HCT116 (cell line): ENCODE data around the gene SPTB. TPM values are rescaled to one million over a fixed set of nuclear protein-coding genes. Genes with fewer than 3 reads are reported as not detected.

ENCODE experiments used
- ATAC-seq: fragments of 200-7000 bp; cut with Tn5 transposase; 2 replicates; pipeline ENCODE4 v1.9.1; 2020; ENCODE audit warnings: mild to moderate bottlenecking, moderate library complexity
- BruUV-seq: library from RNA; stranded (reverse); fragments of 400-500 nt; replicated peaks from 2 replicates; lab custom pipeline; 2021; lab: Mats Ljungman, UMichigan
- CTCF ChIA-PET: fragments of 300-600 bp; sonication (Branson Sonifier 250); formaldehyde crosslinking; loops from one replicate; lab custom pipeline; 2021; ENCODE audit warnings: antibody characterized with exemption; lab: Charles Lee
- POLR2A ChIA-PET: fragments of 300-600, 350-600 bp; sonication (Branson Sonifier 250); formaldehyde crosslinking; loops from one replicate; lab custom pipeline; 2021; ENCODE audit warnings: antibody characterized with exemption; lab: Charles Lee
- RAD21 ChIA-PET, 2 experiments: fragments of 300-600 bp; sonication (Branson Sonifier 250); formaldehyde crosslinking; loops; one replicate each; lab custom pipeline; 2023; ENCODE audit warnings: low total read pairs in 2 of 2; ENCODE audit not compliant: uncharacterized antibody in 2 of 2, unreplicated experiment in 2 of 2, low non-redundant PET in 1 of 2; lab: Charles Lee
- DNase-seq: peaks from one replicate; pipeline ENCODE4 v3.0.0-alpha.2; 2010; ENCODE audit warnings: low read depth, low spot score
- H2AFZ ChIP-seq: fragments of 200-600 bp; shearing (Covaris generic), sonication (generic); 2 replicates; pipeline ENCODE4 v1.6.1; 2017; ENCODE audit warnings: low read depth, mixed run types, mixed read lengths, antibody characterized with exemption, low read length; ENCODE audit not compliant: poor library complexity, severe bottlenecking
- H3K27ac ChIP-seq: 2 replicates; pipeline ENCODE4 v1.5.1; 2012; ENCODE audit warnings: low read depth, low read length
- H3K27me3 ChIP-seq: fragments of 200-600 bp; sonication (generic); 2 replicates; pipeline ENCODE4 v1.6.1; 2016; ENCODE audit warnings: mixed run types, low read length, mixed read lengths; ENCODE audit not compliant: insufficient read depth
- H3K36me3 ChIP-seq, 2 experiments: fragments of 200-500 bp in 1 of 2; fragments of 200-600 bp in 1 of 2; sonication (Bioruptor generic) in 1 of 2; sonication (generic) in 1 of 2; 2 replicates each; pipeline versions ENCODE4 v1.5.1 to v1.6.1; 2014 to 2016; ENCODE audit warnings: low read length in 2 of 2, inconsistent platforms in 1 of 2, mixed read lengths in 1 of 2, mixed run types in 1 of 2; ENCODE audit not compliant: insufficient read depth in 2 of 2, control insufficient read depth in 1 of 2
- H3K4me1 ChIP-seq, 2 experiments: fragments of 200-600 bp in 1 of 2; sonication (generic) in 1 of 2; 2 replicates each; pipeline versions ENCODE4 v1.5.1 to v1.6.1; 2012 to 2017; ENCODE audit warnings: low read length in 2 of 2, inconsistent platforms in 1 of 2, mild to moderate bottlenecking in 1 of 2, mixed read lengths in 1 of 2, mixed run types in 1 of 2, moderate library complexity in 1 of 2; ENCODE audit not compliant: insufficient read depth in 2 of 2, control insufficient read depth in 1 of 2
- H3K4me2 ChIP-seq: fragments of 200-600 bp; sonication (generic); 2 replicates; pipeline ENCODE4 v1.6.1; 2017; ENCODE audit warnings: mixed run types, low read length, mixed read lengths
- H3K4me3 ChIP-seq, 2 experiments: fragments of 200-600 bp in 1 of 2; sonication (generic) in 1 of 2; replicated peaks in 1 of 2; 2 replicates each; pipeline ENCODE4 v1.5.1; 2011 to 2016; ENCODE audit warnings: low read length in 2 of 2, control low read depth in 1 of 2, low read depth in 1 of 2, mild to moderate bottlenecking in 1 of 2, mixed read lengths in 1 of 2, mixed run types in 1 of 2
- H3K79me2 ChIP-seq: fragments of 200-600 bp; sonication (generic); 2 replicates; pipeline ENCODE4 v1.6.1; 2017; ENCODE audit warnings: mild to moderate bottlenecking, mixed run types, low read length, moderate library complexity, mixed read lengths; ENCODE audit not compliant: insufficient read depth
- H3K9ac ChIP-seq: fragments of 200-600 bp; sonication (generic); 2 replicates; pipeline ENCODE4 v1.6.1; 2016; ENCODE audit warnings: low read length, mixed read lengths
- H3K9me2 ChIP-seq: fragments of 200-600 bp; sonication (generic), shearing (Covaris generic); 2 replicates; pipeline ENCODE4 v1.6.1; 2017; ENCODE audit warnings: mixed run types, mild to moderate bottlenecking, moderate library complexity; ENCODE audit not compliant: insufficient read depth
- H3K9me3 ChIP-seq, 2 experiments: fragments of 200-500 bp in 1 of 2; fragments of 200-600 bp in 1 of 2; sonication (Bioruptor generic) in 1 of 2; sonication (generic) in 1 of 2; 2 replicates each; pipeline ENCODE4 v1.6.1; 2014 to 2017; ENCODE audit warnings: low read length in 2 of 2, mixed read lengths in 2 of 2, inconsistent platforms in 1 of 2, low read depth in 1 of 2, mild to moderate bottlenecking in 1 of 2, mixed run types in 1 of 2, moderate library complexity in 1 of 2; ENCODE audit not compliant: control insufficient read depth in 1 of 2, insufficient read depth in 1 of 2
- H4K20me1 ChIP-seq: fragments of 200-600 bp; sonication (generic), shearing (Covaris generic); 2 replicates; pipeline ENCODE4 v1.6.1; 2017; ENCODE audit warnings: mixed run types, mild to moderate bottlenecking, moderate library complexity; ENCODE audit not compliant: insufficient read depth
- CEBPB ChIP-seq: IDR thresholded peaks from 2 replicates; pipeline ENCODE4 v1.6.1; 2012; ENCODE audit warnings: low read depth
- EGR1 ChIP-seq: IDR thresholded peaks from 2 replicates; pipeline ENCODE4 v1.6.1; 2012; ENCODE audit warnings: low read depth
- ELF1 ChIP-seq: IDR thresholded peaks from 2 replicates; pipeline ENCODE4 v1.6.1; 2012; ENCODE audit warnings: low read depth, borderline replicate concordance
- FOSL1 ChIP-seq: IDR thresholded peaks from 2 replicates; pipeline ENCODE4 v1.6.1; 2012; ENCODE audit warnings: low read depth
- JUND ChIP-seq: IDR thresholded peaks from 2 replicates; pipeline ENCODE4 v1.6.1; 2012
- POLR2A ChIP-seq: IDR thresholded peaks from 2 replicates; pipeline ENCODE4 v1.7.0; 2011; ENCODE audit warnings: borderline replicate concordance; ENCODE audit not compliant: insufficient read depth, insufficient read length; ENCODE audit errors: extremely low read depth
- SRF ChIP-seq: IDR thresholded peaks from 2 replicates; pipeline ENCODE4 v1.6.1; 2012; ENCODE audit warnings: low read depth
- TCF7L2 ChIP-seq: IDR thresholded peaks from 2 replicates; pipeline ENCODE4 v1.7.0; 2011; ENCODE audit warnings: borderline replicate concordance, inconsistent platforms; ENCODE audit not compliant: insufficient read depth, insufficient read length; ENCODE audit errors: extremely low read depth
- YY1 ChIP-seq: IDR thresholded peaks from 2 replicates; pipeline ENCODE4 v1.6.1; 2011; ENCODE audit warnings: low read length, low read depth, moderate library complexity, mild to moderate bottlenecking; ENCODE audit not compliant: insufficient replicate concordance; ENCODE audit errors: extremely low read depth
- ZFX ChIP-seq: fragments of 450-650 bp; IDR thresholded peaks from 2 replicates; pipeline ENCODE4 v1.6.1; 2017
- ZNF274 ChIP-seq: fragments of 200-500 bp; sonication (Bioruptor generic); IDR thresholded peaks from 2 replicates; pipeline ENCODE4 v1.6.1; 2014; ENCODE audit warnings: mild to moderate bottlenecking, low read depth, low read length, inconsistent platforms
- intact Hi-C: fragments of 100-400 bp; cut with micrococcal nuclease; formaldehyde crosslinking; loops from 2 replicates; pipeline ENCODE4 v1.10.0; 2022
- total RNA-seq: library from RNA; stranded (reverse); gene quantifications from one replicate; pipeline ENCODE4 v1.2.1, GENCODE V29; 2021; ENCODE audit not compliant: unreplicated experiment
- TF ChIP-seq, protein P1 (sequence below): IDR thresholded peaks from 2 replicates; pipeline ENCODE4 v1.6.1; 2011; ENCODE audit warnings: mild to moderate bottlenecking, low read length, moderate library complexity; ENCODE audit not compliant: insufficient replicate concordance; ENCODE audit errors: extremely low read depth
- TF ChIP-seq, protein P2 (sequence below): IDR thresholded peaks from 2 replicates; pipeline ENCODE4 v1.6.1; 2012; ENCODE audit warnings: low read depth
- TF ChIP-seq, protein P3 (sequence below), 3 experiments: fragments of 200-600 bp in 1 of 3; sonication (generic) in 1 of 3; IDR thresholded peaks in 2 of 3; conservative IDR thresholded peaks in 1 of 3; 2 replicates each; pipeline ENCODE4 v1.5.1; 2012 to 2017; ENCODE audit warnings: low read depth in 2 of 3, low read length in 2 of 3, antibody characterized with exemption in 1 of 3, borderline replicate concordance in 1 of 3, control low read depth in 1 of 3, mild to moderate bottlenecking in 1 of 3, mixed read lengths in 1 of 3, mixed run types in 1 of 3, moderate library complexity in 1 of 3; ENCODE audit not compliant: insufficient read depth in 1 of 3
- TF ChIP-seq, protein P4 (sequence below): IDR thresholded peaks from 2 replicates; pipeline ENCODE4 v1.6.1; 2012

Gene SPTB
- total RNA-seq, 1 experiment from 2014 or later, result 4.2 TPM

DNA sequence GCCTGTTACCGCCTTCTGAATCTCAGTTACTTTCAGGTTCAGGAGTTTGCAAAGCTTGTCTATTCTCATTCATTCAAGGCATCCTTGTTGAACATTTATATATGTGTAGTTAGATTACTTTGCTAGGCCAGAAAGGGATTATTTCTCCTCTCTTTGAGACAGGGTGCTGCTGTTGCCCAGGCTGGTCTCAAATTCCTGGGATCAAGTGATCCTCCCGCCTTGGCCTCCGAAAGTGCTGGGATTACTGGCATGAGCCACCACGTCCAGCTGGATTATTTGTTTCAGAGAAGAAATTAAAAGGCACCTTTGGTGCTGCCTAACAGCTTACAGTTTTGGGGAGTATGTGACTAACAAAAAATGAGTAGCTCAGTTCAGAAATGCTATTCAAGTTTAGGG lies 35.3 kb upstream of the SPTB start:
- ChIA-PET CTCF (no interaction called here), POLR2A (interaction anchor here (0.7 to 1.6 kb wide), 3 partner anchors 9 to 22 kb away, joined by 3 to 5 read pairs (median 4); no protein-coding TSS in a partner anchor), RAD21 (no interaction called here)
- ATAC-seq (no peak), DNase-seq (no peak)
- Histone ChIP-seq H2AFZ (no peak overlapping the region), H3K9me3 (no peaks in the 10 kb centered on the region), H3K4me1 (peaks cover 8 to 16% of the 10 kb centered on the region in 2 experiments; a peak in 3 of 4 replicates), H3K4me3 (peak overlapping the region; percentile 81 to 97), H3K9ac (peak overlapping the region; percentile 93), H3K79me2 (peaks cover 56% of the 10 kb centered on the region), H3K27me3 (no peaks in the 10 kb centered on the region), H3K27ac (peak overlapping the region; percentile 79), H3K9me2 (no peaks in the 10 kb centered on the region), H4K20me1 (no peaks in the 10 kb centered on the region), H3K4me2 (peak overlapping the region; percentile 96), H3K36me3 (no peaks in the 10 kb centered on the region)
- TF ChIP-seq FOSL1, result no peak
- TF ChIP-seq EGR1, result no peak
- no peak for TF ChIP-seq SRF
- no peak for TF ChIP-seq ELF1
- TF ChIP-seq, protein P1, sequence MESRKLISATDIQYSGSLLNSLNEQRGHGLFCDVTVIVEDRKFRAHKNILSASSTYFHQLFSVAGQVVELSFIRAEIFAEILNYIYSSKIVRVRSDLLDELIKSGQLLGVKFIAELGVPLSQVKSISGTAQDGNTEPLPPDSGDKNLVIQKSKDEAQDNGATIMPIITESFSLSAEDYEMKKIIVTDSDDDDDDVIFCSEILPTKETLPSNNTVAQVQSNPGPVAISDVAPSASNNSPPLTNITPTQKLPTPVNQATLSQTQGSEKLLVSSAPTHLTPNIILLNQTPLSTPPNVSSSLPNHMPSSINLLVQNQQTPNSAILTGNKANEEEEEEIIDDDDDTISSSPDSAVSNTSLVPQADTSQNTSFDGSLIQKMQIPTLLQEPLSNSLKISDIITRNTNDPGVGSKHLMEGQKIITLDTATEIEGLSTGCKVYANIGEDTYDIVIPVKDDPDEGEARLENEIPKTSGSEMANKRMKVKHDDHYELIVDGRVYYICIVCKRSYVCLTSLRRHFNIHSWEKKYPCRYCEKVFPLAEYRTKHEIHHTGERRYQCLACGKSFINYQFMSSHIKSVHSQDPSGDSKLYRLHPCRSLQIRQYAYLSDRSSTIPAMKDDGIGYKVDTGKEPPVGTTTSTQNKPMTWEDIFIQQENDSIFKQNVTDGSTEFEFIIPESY, result no peak
- TF ChIP-seq CEBPB, result no peak
- TF ChIP-seq JUND, result no peak
- TF ChIP-seq, protein P2, sequence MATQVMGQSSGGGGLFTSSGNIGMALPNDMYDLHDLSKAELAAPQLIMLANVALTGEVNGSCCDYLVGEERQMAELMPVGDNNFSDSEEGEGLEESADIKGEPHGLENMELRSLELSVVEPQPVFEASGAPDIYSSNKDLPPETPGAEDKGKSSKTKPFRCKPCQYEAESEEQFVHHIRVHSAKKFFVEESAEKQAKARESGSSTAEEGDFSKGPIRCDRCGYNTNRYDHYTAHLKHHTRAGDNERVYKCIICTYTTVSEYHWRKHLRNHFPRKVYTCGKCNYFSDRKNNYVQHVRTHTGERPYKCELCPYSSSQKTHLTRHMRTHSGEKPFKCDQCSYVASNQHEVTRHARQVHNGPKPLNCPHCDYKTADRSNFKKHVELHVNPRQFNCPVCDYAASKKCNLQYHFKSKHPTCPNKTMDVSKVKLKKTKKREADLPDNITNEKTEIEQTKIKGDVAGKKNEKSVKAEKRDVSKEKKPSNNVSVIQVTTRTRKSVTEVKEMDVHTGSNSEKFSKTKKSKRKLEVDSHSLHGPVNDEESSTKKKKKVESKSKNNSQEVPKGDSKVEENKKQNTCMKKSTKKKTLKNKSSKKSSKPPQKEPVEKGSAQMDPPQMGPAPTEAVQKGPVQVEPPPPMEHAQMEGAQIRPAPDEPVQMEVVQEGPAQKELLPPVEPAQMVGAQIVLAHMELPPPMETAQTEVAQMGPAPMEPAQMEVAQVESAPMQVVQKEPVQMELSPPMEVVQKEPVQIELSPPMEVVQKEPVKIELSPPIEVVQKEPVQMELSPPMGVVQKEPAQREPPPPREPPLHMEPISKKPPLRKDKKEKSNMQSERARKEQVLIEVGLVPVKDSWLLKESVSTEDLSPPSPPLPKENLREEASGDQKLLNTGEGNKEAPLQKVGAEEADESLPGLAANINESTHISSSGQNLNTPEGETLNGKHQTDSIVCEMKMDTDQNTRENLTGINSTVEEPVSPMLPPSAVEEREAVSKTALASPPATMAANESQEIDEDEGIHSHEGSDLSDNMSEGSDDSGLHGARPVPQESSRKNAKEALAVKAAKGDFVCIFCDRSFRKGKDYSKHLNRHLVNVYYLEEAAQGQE, result no peak
- TF ChIP-seq, protein P3, sequence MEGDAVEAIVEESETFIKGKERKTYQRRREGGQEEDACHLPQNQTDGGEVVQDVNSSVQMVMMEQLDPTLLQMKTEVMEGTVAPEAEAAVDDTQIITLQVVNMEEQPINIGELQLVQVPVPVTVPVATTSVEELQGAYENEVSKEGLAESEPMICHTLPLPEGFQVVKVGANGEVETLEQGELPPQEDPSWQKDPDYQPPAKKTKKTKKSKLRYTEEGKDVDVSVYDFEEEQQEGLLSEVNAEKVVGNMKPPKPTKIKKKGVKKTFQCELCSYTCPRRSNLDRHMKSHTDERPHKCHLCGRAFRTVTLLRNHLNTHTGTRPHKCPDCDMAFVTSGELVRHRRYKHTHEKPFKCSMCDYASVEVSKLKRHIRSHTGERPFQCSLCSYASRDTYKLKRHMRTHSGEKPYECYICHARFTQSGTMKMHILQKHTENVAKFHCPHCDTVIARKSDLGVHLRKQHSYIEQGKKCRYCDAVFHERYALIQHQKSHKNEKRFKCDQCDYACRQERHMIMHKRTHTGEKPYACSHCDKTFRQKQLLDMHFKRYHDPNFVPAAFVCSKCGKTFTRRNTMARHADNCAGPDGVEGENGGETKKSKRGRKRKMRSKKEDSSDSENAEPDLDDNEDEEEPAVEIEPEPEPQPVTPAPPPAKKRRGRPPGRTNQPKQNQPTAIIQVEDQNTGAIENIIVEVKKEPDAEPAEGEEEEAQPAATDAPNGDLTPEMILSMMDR (IDR thresholded peaks at IDR 0.05 in 2 of 3, conservative IDR thresholded peaks at IDR 0.05 in 1 of 3; ENCODE audit: borderline replicate concordance in 1 of 3, insufficient read depth in 1 of 3, low read depth in 2 of 3, low read length in 2 of 3), result no peak
- TF ChIP-seq, protein P4, sequence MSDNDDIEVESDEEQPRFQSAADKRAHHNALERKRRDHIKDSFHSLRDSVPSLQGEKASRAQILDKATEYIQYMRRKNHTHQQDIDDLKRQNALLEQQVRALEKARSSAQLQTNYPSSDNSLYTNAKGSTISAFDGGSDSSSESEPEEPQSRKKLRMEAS, result no peak
- TF ChIP-seq POLR2A, result no peak
- TF ChIP-seq ZNF274, result no peak
- no peak for TF ChIP-seq ZFX
- TF ChIP-seq YY1, result no peak
- TF ChIP-seq TCF7L2, result no peak
- intact Hi-C loops, result no loop called here
- BruUV-seq, result TSS peak; percentile 61
